Ovary (tissue), 9 donors: ENCODE results near the gene SLC16A11. TPM values are rescaled to one million over a fixed set of nuclear protein-coding genes. Genes with fewer than 3 reads are reported as not detected.

Experiments
- DNase-seq, 5 donors: peaks; one replicate each; pipeline ENCODE4 v3.0.0-alpha.2; 2019 to 2020
- H3K27ac ChIP-seq, 2 donors: fragments of 200-600 bp; one replicate each; pipeline versions ENCODE4 v1.5.1 to v1.8.0; 2019 to 2022
- H3K27me3 ChIP-seq: fragments of 200-600 bp; one replicate; pipeline ENCODE4 v1.8.0; 2022
- H3K36me3 ChIP-seq: fragments of 200-600 bp; sonication (generic); one replicate; pipeline ENCODE4 v1.5.1; 2019
- H3K4me1 ChIP-seq: one replicate; pipeline ENCODE4 v1.8.1; 2013; ENCODE audit warnings: mild to moderate bottlenecking, moderate library complexity; ENCODE audit not compliant: insufficient read depth
- H3K4me3 ChIP-seq: fragments of 200-600 bp; sonication (generic); one replicate; pipeline ENCODE4 v1.5.1; 2017
- H3K9me3 ChIP-seq, 2 donors: fragments of 200-600 bp in 1 of 2; sonication (generic) in 1 of 2; one replicate each; pipeline versions ENCODE4 v1.5.1 to v1.8.1; 2013 to 2019; ENCODE audit warnings: mild to moderate bottlenecking in 1 of 2, moderate library complexity in 1 of 2
- EP300 ChIP-seq: sonication (generic); formaldehyde crosslinking; IDR thresholded peaks from one replicate; pipeline ENCODE4 v1.6.1; 2017; ENCODE audit warnings: antibody characterized with exemption
- POLR2A ChIP-seq: fragments of 450-650 bp; IDR thresholded peaks from one replicate; pipeline ENCODE4 v1.6.1; 2017; ENCODE audit warnings: antibody characterized with exemption, mild to moderate bottlenecking, moderate library complexity
- WGBS, 3 donors: extraction: QIAGEN DNeasy Blood & Tissue Kit in 1 of 3; methylation state at CpG; one replicate each; pipeline versions ENCODE4 v1.1.5 to v1.1.7; 2013 to 2017; 5-methylcytosine and 5-hydroxymethylcytosine counted together
- intact Hi-C, 4 donors: fragments of 100-400 bp; cut with DNase I; formaldehyde crosslinking; loops; one replicate each; pipeline versions ENCODE4 v1.11.0 to v1.15.1; 2022 to 2023
- polyA plus RNA-seq, 2 donors: library from polyadenylated mRNA; stranded (reverse); fragments of 200-250 nt in 1 of 2; fragments of 350-450 nt in 1 of 2; fragmentation: Illumina TruSeq in 1 of 2; extraction: RNeasy Lipid Tissue Mini Kit (QIAGEN cat#74804) in 1 of 2; gene quantifications; one replicate each; pipeline ENCODE4 v1.2.3, GENCODE V29; 2013 to 2014
- total RNA-seq, 7 donors: library from RNA; depleted of rRNA in 2 of 7; stranded (reverse); fragments of >200 nt in 2 of 7; fragmentation: NEBNext Ultra II Directional in 3 of 7; extraction: Animal tissue kit (Norgen Biotek cat#: 25700) in 3 of 7; gene quantifications; one replicate each; pipeline versions ENCODE4 v1.1.0 to v1.2.4, GENCODE V29; 2016 to 2023
- TF ChIP-seq, protein P1 (sequence below), 3 donors: fragments of 450-650 bp in 2 of 3; fragments of 200-600 bp in 1 of 3; IDR thresholded peaks; one replicate each; pipeline versions ENCODE4 v1.5.1 to v1.8.0; 2016 to 2022; ENCODE audit warnings: antibody characterized with exemption in 3 of 3, mild to moderate bottlenecking in 1 of 3
- donor health status: DM: no; HTN: no; CAD: no; lungs with moderate emphysema.
- donor health status: DM: no; HTN: no; CAD: no.
- donor health status: Bipolar disorder and iron deficiency.
- donor health status: DM: yes; HTN: yes; CAD: no.
- donor health status: DM: no; HTN: no; CAD: no.
- donor health status: DM: yes; HTN: yes; CAD: no.

Gene SLC16A11
- total and polyA plus RNA-seq, 9 donors: 1.2 to 14.4 (median 3.0) TPM; not detected in 2

DNA sequence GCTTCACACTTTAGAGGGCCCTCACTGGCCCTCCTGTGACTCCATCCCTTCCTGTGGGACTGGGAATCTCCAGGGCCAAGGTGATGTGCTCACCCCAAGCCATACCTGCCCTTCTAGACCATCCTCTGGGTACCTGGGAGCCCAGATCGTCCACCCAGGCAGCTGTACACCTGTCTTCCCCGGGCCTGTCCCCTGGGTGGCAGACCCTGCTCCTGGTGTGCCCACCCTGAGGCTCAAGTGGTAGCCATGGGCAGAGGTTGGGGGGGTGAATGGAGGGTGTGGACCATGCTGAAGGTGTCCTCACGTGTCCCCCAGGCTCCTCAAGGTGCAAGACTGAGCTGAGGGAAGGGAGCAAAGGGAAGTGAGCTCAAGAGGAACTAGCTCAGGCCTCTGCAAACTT, 26.8 kb upstream of the SLC16A11 start:
- Histone ChIP-seq H3K27me3 (no peaks in the 10 kb centered on the region), H3K9me3 (peaks cover 0 to 9% of the 10 kb centered on the region in 2 donors), H3K27ac (no peak overlapping the region), H3K36me3 (no peaks in the 10 kb centered on the region), H3K4me3 (no peak overlapping the region), H3K4me1 (no peaks in the 10 kb centered on the region)
- 71 to 85% (median 80%) methylated on average over 3 of the region's 3 CpGs for WGBS, 3 donors
- TF ChIP-seq, protein P1, sequence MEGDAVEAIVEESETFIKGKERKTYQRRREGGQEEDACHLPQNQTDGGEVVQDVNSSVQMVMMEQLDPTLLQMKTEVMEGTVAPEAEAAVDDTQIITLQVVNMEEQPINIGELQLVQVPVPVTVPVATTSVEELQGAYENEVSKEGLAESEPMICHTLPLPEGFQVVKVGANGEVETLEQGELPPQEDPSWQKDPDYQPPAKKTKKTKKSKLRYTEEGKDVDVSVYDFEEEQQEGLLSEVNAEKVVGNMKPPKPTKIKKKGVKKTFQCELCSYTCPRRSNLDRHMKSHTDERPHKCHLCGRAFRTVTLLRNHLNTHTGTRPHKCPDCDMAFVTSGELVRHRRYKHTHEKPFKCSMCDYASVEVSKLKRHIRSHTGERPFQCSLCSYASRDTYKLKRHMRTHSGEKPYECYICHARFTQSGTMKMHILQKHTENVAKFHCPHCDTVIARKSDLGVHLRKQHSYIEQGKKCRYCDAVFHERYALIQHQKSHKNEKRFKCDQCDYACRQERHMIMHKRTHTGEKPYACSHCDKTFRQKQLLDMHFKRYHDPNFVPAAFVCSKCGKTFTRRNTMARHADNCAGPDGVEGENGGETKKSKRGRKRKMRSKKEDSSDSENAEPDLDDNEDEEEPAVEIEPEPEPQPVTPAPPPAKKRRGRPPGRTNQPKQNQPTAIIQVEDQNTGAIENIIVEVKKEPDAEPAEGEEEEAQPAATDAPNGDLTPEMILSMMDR (IDR thresholded peaks at IDR 0.05): no peak
- TF ChIP-seq POLR2A (no peak), EP300 (no peak)
- DNase-seq: no peak
- intact Hi-C loops: no loop called here

DNA sequence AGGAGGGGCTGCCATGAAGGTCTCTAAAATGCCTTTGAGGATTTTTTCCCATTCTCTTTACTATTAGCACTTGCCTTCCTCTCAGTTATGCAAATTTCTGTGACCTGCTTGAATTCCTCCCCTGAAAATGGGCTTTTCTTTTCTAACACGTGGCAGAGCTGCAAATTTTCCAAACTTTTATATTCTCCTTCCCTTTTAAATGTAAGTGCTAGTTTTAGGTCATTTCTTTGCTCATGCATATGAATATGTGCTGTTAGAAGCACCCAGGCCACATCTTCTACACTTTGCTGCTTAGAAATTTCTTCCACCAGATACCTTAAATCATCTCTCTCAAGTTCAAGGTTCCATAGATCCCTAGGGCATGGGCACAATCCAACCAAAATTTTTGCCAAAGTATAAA, 24.4 kb upstream of the SLC16A11 start:
- Histone ChIP-seq H3K9me3 (peaks cover 0 to 9% of the 10 kb centered on the region in 2 donors), H3K27me3 (no peaks in the 10 kb centered on the region), H3K36me3 (no peaks in the 10 kb centered on the region), H3K4me1 (no peaks in the 10 kb centered on the region), H3K4me3 (no peak overlapping the region), H3K27ac (no peak overlapping the region)
- whole genome bisulfite sequencing, 3 donors: 10 to 30% (median 22%) methylated on average over 1 of the region's 1 CpG
- DNase-seq: no peak
- TF ChIP-seq, protein P1 (IDR thresholded peaks at IDR 0.05): no peak
- no peak for TF ChIP-seq EP300
- TF ChIP-seq POLR2A: no peak
- intact Hi-C loops: no loop called here

DNA sequence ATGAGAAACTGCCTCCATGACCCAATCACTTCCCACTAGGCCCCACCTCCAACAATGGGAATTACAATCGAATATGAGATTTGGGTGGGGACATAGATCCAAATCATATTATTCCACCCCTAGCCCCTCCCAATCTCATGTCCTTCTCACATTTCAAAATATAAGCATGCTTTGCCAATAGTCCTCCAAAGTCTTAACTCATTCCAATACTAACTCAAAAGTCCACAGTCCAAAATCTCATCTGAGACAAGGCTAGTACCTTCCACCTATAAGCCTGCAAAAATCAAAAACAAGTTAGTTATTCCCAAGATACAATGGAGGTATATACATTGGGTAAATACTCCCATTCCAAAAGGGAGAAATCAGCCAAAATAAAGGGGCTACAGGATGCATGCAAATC, 23.3 kb upstream of the SLC16A11 start:
- TF ChIP-seq POLR2A (no peak), EP300 (no peak)
- TF ChIP-seq, protein P1 (IDR thresholded peaks at IDR 0.05): no peak
- Histone ChIP-seq H3K27ac (no peak overlapping the region), H3K27me3 (no peaks in the 10 kb centered on the region), H3K9me3 (peaks cover 0 to 9% of the 10 kb centered on the region in 2 donors), H3K36me3 (no peaks in the 10 kb centered on the region), H3K4me3 (no peak overlapping the region), H3K4me1 (no peaks in the 10 kb centered on the region)
- intact Hi-C loops: no loop called here
- 62 to 81% (median 62%) methylated on average over 1 of the region's 1 CpG for WGBS, 3 donors
- no peak for DNase-seq

DNA sequence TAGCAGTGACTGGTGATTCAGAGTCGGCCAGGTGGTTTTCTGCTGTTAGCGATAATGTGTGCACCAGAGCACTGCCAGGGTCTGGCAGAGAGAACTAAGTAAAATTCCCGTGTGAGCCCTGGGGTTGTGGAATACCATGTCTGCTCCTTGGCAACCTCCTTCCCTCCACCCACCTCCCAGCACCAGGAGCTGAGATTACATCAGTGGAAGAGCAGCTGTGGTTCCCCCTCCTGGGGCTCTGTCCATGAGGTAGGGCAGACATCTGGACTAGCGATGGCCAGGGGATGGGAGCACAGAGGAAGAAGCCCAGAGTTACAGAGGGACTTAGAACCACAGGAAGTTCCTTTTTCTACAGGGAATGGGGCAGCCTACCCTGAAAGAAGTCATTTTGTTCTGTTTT, 20.4 kb upstream of the SLC16A11 start:
- Histone ChIP-seq H3K4me3 (no peak overlapping the region), H3K4me1 (no peaks in the 10 kb centered on the region), H3K9me3 (peaks cover 0 to 6% of the 10 kb centered on the region in 2 donors), H3K36me3 (no peaks in the 10 kb centered on the region), H3K27ac (no peak overlapping the region), H3K27me3 (no peaks in the 10 kb centered on the region)
- intact Hi-C loops: no loop called here
- WGBS, 3 donors: 50 to 66% (median 62%) methylated on average over 4 of the region's 4 CpGs
- TF ChIP-seq, protein P1 (IDR thresholded peaks at IDR 0.05): no peak
- TF ChIP-seq EP300 (no peak), POLR2A (no peak)
- no peak for DNase-seq
